ENCODE measurements around the gene PMFBP1.

The PMFBP1 gene

DNA sequence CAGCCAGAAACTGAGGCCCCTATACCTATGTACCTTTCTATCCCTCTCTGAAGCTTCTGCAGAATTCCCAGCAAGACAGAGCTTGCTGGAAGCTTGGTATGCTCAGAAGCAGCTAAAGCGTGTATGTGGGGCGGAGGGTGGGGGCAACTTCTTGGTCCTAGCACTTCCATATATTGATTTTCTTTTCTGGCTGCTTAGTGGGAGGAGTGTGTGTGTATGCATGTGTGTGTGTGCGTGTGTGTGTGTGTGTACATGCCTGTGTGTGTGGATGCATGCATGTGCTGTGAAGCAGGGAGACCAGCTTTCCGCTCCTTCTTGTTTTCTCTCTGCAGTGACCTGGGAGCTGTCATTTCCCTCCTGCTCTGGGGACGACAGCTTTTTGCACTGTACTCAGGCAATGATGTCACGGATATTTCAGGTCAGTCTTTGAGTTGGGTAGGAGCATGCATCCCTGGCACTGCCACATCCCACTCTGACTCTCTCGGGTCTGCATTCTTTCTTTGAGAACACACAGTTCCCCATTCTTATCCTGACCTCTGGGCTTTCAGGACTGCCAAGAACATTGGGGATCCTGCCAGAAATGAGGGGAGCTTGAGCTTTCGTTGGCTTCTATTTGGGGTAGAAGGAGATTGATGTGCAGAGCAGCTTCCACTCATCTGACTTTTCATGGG is 98.3 kb downstream of the PMFBP1 start:
- DNase-seq (ENCODE audit: low read depth): no peak
- TF ChIP-seq, protein P1, sequence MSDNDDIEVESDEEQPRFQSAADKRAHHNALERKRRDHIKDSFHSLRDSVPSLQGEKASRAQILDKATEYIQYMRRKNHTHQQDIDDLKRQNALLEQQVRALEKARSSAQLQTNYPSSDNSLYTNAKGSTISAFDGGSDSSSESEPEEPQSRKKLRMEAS (IDR thresholded peaks at IDR 0.05; ENCODE audit: low read depth, low read length): no peak
- TF ChIP-seq, protein P2, sequence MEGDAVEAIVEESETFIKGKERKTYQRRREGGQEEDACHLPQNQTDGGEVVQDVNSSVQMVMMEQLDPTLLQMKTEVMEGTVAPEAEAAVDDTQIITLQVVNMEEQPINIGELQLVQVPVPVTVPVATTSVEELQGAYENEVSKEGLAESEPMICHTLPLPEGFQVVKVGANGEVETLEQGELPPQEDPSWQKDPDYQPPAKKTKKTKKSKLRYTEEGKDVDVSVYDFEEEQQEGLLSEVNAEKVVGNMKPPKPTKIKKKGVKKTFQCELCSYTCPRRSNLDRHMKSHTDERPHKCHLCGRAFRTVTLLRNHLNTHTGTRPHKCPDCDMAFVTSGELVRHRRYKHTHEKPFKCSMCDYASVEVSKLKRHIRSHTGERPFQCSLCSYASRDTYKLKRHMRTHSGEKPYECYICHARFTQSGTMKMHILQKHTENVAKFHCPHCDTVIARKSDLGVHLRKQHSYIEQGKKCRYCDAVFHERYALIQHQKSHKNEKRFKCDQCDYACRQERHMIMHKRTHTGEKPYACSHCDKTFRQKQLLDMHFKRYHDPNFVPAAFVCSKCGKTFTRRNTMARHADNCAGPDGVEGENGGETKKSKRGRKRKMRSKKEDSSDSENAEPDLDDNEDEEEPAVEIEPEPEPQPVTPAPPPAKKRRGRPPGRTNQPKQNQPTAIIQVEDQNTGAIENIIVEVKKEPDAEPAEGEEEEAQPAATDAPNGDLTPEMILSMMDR (IDR thresholded peaks at IDR 0.05; ENCODE audit: low read depth, low read length): no peak
- no peak for TF ChIP-seq MYC (IDR thresholded peaks at IDR 0.05; ENCODE audit: low read depth, low read length)

DNA sequence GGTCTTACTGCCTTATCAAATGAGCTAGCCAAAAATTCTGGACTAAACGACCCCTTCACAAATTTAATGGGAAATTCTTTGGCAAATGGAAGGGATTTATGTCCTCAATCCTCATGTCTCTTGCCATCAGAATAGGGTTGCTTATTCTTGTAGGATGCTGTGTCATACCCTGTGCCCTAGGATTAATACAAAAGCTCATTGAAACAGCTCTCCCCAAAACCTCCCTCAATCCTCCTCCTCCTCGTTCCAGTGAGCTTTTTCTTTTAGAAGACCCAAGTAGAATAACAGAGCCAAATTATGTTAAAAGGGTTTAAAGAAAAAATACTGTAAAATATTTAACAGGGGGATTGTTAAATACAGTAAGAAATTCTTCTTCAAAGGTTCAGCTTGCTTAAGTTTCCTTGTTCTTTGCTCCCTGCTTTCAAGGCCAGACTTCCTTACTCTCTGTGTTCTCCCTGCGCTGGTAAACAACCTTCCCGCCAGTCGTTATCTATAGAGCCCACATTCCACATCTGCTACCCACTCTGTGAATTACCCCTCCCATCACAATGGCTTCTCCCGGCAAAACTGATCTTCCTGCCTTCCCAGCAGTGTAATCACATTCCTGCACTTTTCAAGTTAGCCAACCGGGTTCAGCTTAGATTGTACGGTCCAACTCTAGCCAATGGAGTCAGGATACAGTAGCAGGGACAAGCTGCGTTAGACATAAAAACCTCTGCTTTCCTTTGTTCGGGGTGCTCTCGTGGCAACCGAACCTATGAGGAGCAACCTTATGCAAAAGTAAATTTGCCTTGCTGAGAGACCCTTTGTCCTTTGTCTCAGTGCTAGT is 99.2 kb downstream of the PMFBP1 start:
- DNase-seq (ENCODE audit: low read depth): no peak
- no peak for TF ChIP-seq MYC (IDR thresholded peaks at IDR 0.05; ENCODE audit: low read depth, low read length)
- H3K4me3 ChIP-seq (ENCODE audit: low read depth, low read length): no peak overlapping the region

More for the DNA sequence above, 98.3 kb downstream of the PMFBP1 start:
- H3K4me3 ChIP-seq (ENCODE audit: low read depth, low read length): no peak overlapping the region
